HuH-7 (cell line): Measurements from ENCODE around the gene NBEAL2.

Experiments
- DNase-seq: peaks from one replicate; pipeline ENCODE4 v3.0.0; 2011; ENCODE audit warnings: low spot score

The NBEAL2 gene

DNA sequence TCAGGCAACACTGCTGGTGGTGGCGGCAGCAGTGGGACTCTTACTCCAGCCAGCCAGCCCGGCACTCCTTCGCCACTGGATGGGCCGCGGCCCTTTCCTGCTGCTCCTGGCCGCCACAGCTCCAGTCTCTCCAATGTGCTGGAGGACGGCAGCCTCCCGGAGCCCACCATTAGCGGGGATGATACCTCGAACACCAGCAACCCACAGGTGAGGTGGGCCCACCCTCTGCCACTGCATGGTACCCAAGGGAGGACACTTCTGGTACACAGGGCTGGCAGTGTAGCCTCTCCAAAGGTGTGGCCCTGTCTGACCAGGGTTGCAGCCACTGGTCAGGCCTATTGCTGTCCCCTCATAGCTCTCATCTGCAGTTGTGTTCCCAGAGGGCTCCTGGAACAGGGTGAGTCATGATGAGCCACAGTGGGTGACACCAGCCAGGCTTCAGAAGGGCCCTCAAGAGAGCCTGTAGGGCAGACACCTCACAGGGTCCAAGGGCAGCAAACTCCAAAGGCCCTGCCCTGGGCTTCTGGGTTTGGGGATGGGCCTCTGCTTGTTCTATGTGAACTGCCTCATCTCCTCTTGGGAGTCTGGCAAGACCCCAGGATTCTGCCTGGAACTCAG lies 20.8 kb downstream of the NBEAL2 start:
- DNase-seq: no peak

- no peak for DNase-seq
Measured at GRCh38 chr3:47000922-47001730, 21.7 kb downstream of the NBEAL2 start.

GRCh38 chr3:47001731-47002170 lies 22.3 kb downstream of the NBEAL2 start:
- no peak for DNase-seq

DNA sequence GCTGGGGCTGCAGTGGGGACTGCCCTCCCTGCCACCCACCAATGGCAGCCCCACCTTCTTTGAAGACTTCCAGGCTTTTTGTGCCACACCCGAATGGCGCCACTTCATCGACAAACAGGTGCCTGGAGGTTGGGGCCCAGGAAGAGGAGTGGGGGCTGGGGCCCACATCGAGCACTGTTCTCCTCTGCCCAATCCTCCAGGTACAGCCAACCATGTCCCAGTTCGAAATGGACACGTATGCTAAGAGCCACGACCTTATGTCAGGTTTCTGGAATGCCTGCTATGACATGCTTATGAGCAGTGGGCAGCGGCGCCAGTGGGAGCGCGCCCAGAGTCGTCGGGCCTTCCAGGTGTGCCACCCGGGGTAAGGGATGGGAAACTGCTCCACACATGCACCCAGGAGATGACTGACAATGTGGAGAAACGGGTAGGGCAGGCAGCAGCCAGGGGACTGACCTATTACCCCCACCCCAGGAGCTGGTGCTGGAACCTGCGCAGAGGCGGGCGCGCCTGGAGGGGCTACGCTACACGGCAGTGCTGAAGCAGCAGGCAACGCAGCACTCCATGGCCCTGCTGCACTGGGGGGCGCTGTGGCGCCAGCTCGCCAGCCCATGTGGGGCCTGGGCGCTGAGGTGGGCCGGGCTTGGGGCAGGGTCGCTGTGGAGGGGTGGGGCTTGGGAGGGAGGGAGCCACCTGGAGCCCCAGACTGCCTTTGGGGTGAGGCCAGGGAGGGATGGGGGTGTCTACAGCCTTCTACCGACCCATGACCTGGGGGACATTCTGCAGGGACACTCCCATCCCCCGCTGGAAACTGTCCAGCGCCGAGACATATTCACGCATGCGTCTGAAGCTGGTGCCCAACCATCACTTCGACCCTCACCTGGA lies 22.9 kb downstream of the NBEAL2 start:
- no peak for DNase-seq

DNA sequence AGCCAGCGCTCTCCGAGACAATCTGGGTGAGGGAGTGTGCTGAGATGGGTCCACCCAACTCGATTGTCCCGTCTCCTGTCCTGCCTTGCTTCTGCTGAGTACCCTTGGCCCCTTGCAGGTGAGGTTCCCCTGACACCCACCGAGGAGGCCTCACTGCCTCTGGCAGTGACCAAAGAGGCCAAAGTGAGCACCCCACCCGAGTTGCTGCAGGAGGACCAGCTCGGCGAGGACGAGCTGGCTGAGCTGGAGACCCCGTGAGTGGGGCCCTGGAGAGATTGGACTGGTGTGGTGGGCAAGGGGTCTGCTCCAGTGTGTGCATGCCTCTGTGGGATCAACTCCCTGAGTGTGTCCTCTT lies 23.6 kb downstream of the NBEAL2 start:
- DNase-seq: no peak

DNA sequence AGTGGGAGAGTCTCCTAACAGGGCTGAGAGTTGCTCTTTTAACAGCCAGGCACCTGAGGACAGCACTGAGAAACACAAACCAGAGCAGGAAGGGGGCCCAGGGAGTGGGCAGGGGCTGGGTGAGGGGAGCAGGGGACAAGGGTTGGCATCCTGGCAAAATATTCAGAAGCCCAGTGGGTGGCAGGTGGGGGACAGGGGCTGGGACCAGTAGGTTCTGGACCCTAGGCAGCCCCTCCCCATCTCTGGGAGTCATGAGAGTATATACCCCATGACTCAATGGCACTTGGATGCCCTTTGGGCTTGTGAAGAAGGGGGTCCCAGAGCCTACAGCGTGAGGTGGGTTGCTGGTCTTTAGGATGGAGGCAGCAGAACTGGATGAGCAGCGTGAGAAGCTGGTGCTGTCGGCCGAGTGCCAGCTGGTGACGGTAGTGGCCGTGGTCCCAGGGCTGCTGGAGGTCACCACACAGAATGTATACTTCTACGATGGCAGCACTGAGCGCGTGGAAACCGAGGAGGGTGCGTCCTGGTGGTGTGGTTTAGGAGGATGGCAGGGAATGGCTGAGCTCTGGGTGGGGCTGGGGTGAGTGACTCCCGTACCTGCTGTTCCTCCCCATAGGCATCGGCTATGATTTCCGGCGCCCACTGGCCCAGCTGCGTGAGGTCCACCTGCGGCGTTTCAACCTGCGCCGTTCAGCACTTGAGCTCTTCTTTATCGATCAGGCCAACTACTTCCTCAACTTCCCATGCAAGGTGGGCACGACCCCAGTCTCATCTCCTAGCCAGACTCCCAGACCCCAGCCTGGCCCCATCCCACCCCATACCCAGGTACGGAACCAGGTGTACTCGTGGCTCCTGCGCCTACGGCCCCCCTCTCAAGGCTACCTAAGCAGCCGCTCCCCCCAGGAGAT lies 24.2 kb downstream of the NBEAL2 start:
- no peak for DNase-seq

GRCh38 chr3:47004369-47005211 lies 25.1 kb downstream of the NBEAL2 start:
- DNase-seq: no peak

GRCh38 chr3:47005212-47006144 lies 26.0 kb downstream of the NBEAL2 start:
- no peak for DNase-seq

DNA sequence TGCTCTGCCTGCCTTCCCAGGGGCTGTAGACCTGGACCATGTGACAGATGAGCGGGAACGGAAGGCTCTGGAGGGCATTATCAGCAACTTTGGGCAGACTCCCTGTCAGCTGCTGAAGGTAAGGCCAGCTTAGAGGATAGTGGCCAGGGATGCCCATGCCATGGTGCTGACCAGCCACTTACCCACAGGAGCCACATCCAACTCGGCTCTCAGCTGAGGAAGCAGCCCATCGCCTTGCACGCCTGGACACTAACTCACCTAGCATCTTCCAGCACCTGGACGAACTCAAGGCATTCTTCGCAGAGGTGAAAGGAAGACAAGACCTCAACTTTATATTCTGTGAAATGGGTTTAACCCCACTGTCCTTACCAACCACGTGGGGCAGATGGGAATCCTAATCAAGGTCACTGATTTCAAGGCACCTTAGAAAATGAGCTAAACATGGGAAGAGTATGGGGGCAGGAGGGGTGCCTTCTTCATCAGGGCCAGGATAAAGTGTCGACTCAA lies 26.7 kb downstream of the NBEAL2 start:
- no peak for DNase-seq

DNA sequence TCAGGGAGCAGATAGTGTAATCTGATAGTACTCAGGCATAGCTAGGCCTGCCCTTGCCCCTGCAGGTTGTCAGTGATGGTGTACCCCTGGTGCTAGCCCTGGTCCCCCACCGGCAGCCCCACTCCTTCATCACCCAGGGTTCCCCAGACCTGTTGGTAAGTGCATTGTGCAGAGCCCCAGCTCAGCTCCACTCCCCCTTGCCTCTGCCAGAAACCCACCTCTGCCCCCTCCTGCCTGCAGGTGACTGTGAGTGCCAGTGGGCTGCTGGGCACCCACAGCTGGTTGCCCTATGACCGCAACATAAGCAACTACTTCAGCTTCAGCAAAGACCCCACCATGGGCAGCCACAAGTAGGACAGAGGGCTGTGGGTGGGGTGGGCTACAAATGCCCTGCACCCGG lies 27.5 kb downstream of the NBEAL2 start:
- DNase-seq: no peak

- DNase-seq: no peak
Measured at GRCh38 chr3:47007482-47008233, 28.2 kb downstream of the NBEAL2 start.

- no peak for DNase-seq
Measured at GRCh38 chr3:47008234-47008796, 28.8 kb downstream of the NBEAL2 start.

DNA sequence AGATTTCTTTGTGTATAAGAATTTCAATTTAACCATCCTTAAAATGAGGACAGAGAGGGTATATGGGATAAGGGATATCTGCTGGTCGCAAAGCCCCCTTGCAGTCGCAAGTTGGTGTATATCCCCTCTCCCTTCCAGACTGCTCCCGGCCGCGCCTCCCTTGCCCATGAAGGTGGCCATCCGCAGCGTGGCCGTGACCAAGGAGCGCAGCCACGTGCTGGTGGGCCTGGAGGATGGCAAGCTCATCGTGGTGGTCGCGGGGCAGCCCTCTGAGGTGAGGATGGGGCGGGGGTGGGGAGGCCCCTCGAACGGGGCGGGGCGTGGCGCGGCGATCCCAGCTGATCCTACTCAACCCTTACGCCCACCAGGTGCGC lies 29.4 kb downstream of the NBEAL2 start:
- no peak for DNase-seq

DNA sequence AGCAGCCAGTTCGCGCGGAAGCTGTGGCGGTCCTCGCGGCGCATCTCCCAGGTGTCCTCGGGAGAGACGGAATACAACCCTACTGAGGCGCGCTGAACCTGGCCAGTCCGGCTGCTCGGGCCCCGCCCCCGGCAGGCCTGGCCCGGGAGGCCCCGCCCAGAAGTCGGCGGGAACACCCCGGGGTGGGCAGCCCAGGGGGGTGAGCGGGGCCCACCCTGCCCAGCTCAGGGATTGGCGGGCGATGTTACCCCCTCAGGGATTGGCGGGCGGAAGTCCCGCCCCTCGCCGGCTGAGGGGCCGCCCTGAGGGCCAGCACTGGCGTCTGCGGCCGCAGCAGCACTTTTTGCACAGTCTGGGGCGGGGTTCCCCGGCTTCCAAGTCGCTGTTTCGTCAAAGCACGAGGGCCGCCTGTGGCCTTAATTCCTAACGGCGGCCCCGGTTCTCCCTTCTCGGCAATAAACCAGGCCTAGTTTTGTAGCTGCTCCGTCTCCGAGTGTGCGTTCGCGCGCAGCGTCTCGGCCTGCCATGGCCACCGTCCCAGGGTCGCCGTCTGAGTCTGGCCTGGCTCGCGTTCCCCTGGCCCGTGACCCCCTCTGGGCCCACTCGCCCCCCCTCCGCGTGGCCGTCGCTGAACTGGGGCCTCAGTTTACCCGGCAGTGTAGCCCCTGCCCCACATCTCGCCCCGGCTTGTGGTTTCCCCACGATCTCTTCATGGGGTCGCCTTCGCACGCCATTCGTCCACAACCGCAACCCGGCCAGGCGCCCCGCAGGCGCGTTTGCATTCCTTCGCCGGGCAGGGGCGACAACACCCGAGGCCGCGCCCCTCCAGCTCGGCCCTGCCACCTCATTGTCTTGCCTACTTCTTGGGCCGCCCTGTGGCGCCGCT lies 30.0 kb downstream of the NBEAL2 start:
- DNase-seq: peak; percentile 97

DNA sequence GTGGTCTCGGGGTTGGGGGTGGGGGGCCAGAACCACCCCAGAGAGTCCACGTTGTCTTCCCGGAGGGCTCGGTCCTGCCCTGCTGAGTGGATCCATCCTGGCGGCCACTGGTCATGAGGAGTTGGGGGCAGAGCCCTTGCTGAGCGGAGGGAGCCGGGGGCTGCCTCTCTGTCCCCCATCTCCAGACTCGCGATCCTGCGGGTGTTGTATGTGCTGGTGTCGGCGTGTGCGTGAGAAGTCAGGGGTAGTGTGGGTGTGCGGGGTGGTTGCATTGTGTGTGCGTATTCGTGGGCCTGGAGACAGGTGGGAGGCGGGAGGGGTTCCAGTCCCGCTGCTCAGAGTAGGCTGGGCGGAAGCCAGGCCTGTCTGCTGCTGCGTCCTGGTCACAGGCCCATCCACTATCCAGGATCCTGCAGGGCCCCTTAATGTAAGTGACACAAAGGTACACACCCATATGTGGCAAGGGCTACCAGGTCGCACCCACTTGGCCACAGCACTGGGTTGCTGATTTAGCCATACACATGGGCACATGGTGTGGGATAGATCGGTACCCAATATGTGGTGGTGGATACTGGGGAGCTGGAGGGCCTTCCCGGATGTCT lies 30.7 kb downstream of the NBEAL2 start:
- no peak for DNase-seq

DNA sequence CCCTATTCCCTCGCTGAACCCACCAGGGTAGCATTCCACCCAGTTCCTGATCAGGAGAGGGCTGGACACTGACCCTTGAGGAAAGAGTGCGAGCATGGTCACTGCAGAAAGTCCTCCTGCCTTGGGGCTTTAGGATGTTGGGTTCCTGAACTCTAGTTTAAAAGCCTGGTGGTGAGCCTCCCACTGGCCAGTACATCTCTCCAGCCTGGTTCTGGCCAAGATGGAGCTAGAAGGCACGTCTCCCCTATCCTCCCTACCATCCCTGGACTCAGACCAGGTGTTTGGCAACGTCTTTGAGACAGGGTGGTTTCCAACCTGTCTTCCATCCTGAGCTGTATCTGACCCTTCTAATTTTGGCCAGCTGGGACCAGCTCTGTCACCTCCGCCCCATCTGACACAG lies 31.4 kb downstream of the NBEAL2 start:
- no peak for DNase-seq

- DNase-seq: no peak
Measured at GRCh38 chr3:47011371-47011770, 31.9 kb downstream of the NBEAL2 start.
